Measurements from ENCODE around the gene TRAPPC2L.

- TF ChIP-seq CTCF (IDR thresholded peaks at IDR 0.05) (no peak), ZFX (IDR thresholded peaks at IDR 0.05; ENCODE audit: borderline replicate concordance) (no peak)
These were observed 55.0 kb downstream of the TRAPPC2L start for GRCh38 chr16:88911946-88912310.

Data from 22Rv1 (cell line).